ENCODE data around the gene TUBB4B. TPM values are rescaled to one million over a fixed set of nuclear protein-coding genes. Genes with fewer than 3 reads are reported as not detected.

Gene TUBB4B
- total RNA-seq, 5 donors from 2014 or later (not counting 1 experiment from before 2014, with no cell fraction given) = 50.6 to 118 (median 95.3) TPM

GRCh38 chr9:137273611-137274320, 32.7 kb downstream of the TUBB4B start:
- Mint-ChIP-seq H3K4me3 (no peak overlapping the region), H3K4me1 (peaks cover 27 to 45% (median 37%) of the 10 kb centered on the region in 3 donors), H3K27ac (no peak overlapping the region), H3K36me3 (peaks cover 16% of the 10 kb centered on the region), H3K9me3 (no peaks in the 10 kb centered on the region), H3K27me3 (peaks cover 0 to 16% of the 10 kb centered on the region in 2 donors)
- H3K4me3 ChIP-seq (ENCODE audit: control insufficient read depth in 1 of 2, extremely low read depth in 1 of 2, low read length in 1 of 2) = no peak overlapping the region
- H3K4me1 ChIP-seq (ENCODE audit: control insufficient read depth in 1 of 2, extremely low read depth in 1 of 2, insufficient read depth in 2 of 2, low read length in 2 of 2) = peaks cover 20 to 38% of the 10 kb centered on the region in 2 experiments
- H3K36me3 ChIP-seq (ENCODE audit: control insufficient read depth in 2 of 2, extremely low read depth in 1 of 2, insufficient read depth in 1 of 2, low read length in 1 of 2) = peaks cover 22 to 28% of the 10 kb centered on the region in 2 donors
- H3K9me3 ChIP-seq = no peaks in the 10 kb centered on the region
- ChIA-PET CTCF (interaction anchor here in 1 of 2 donors (0.5 kb wide), 1 partner anchor 22 kb away, joined by 3 read pairs; no protein-coding TSS in a partner anchor), POLR2A (no interaction called here)
- 82% methylated on average over 14 of the region's 15 CpGs for WGBS (ENCODE audit: insufficient coverage)
- no peak for ATAC-seq (replicated peaks in 1 of 4)
- H3K27me3 ChIP-seq (replicated peaks in 1 of 2; ENCODE audit: control insufficient read depth in 2 of 2, extremely low read depth in 1 of 2, insufficient read depth in 2 of 2, low read length in 1 of 2) = peaks cover 0 to 29% of the 10 kb centered on the region in 2 experiments
- H3K27ac ChIP-seq (ENCODE audit: low read length) = no peak overlapping the region
- no peak for DNase-seq

GRCh38 chr9:137275203-137275587, 34.1 kb downstream of the TUBB4B start:
- no peak for DNase-seq
- ChIA-PET POLR2A (no interaction called here), CTCF (no interaction called here)
- H3K4me3 ChIP-seq (ENCODE audit: control insufficient read depth in 1 of 2, extremely low read depth in 1 of 2, low read length in 1 of 2) = no peak overlapping the region
- WGBS (ENCODE audit: insufficient coverage) = 93% methylated on average over 8 of the region's 10 CpGs
- H3K4me1 Mint-ChIP-seq = peaks cover 23 to 34% (median 31%) of the 10 kb centered on the region in 3 donors
- ATAC-seq (replicated peaks in 1 of 4) = no peak
- H3K27ac Mint-ChIP-seq = no peak overlapping the region
- H3K27ac ChIP-seq (ENCODE audit: low read length) = no peak overlapping the region
- H3K36me3 Mint-ChIP-seq = peaks cover 4% of the 10 kb centered on the region
- H3K27me3 ChIP-seq (replicated peaks in 1 of 2; ENCODE audit: control insufficient read depth in 2 of 2, extremely low read depth in 1 of 2, insufficient read depth in 2 of 2, low read length in 1 of 2) = peaks cover 0 to 33% of the 10 kb centered on the region in 2 experiments
- peak overlapping the region in 1 of 3 donors; percentile 40 for H3K4me3 Mint-ChIP-seq
- peaks cover 20 to 41% of the 10 kb centered on the region in 2 experiments for H3K4me1 ChIP-seq (ENCODE audit: control insufficient read depth in 1 of 2, extremely low read depth in 1 of 2, insufficient read depth in 2 of 2, low read length in 2 of 2)
- peaks cover 16 to 18% of the 10 kb centered on the region in 2 donors for H3K36me3 ChIP-seq (ENCODE audit: control insufficient read depth in 2 of 2, extremely low read depth in 1 of 2, insufficient read depth in 1 of 2, low read length in 1 of 2)
- peaks cover 0 to 16% of the 10 kb centered on the region in 2 donors for H3K27me3 Mint-ChIP-seq
- H3K9me3 Mint-ChIP-seq = no peaks in the 10 kb centered on the region
- no peaks in the 10 kb centered on the region for H3K9me3 ChIP-seq

- ATAC-seq (replicated peaks in 1 of 4) (no peak), DNase-seq (no peak)
- Mint-ChIP-seq H3K27me3 (peaks cover 0 to 16% of the 10 kb centered on the region in 2 donors), H3K9me3 (no peaks in the 10 kb centered on the region), H3K27ac (no peak overlapping the region), H3K4me1 (peaks cover 22 to 34% (median 31%) of the 10 kb centered on the region in 3 donors), H3K4me3 (peak overlapping the region in 2 of 3 donors; percentile 7 to 67), H3K36me3 (peaks cover 4% of the 10 kb centered on the region)
- no peaks in the 10 kb centered on the region for H3K9me3 ChIP-seq
- ChIA-PET CTCF (no interaction called here), POLR2A (no interaction called here)
- H3K27ac ChIP-seq (ENCODE audit: low read length) = no peak overlapping the region
- peaks cover 0 to 39% of the 10 kb centered on the region in 2 experiments for H3K27me3 ChIP-seq (replicated peaks in 1 of 2; ENCODE audit: control insufficient read depth in 2 of 2, extremely low read depth in 1 of 2, insufficient read depth in 2 of 2, low read length in 1 of 2)
- WGBS (ENCODE audit: insufficient coverage) = 90% methylated on average over 24 of the region's 24 CpGs
- H3K4me1 ChIP-seq (ENCODE audit: control insufficient read depth in 1 of 2, extremely low read depth in 1 of 2, insufficient read depth in 2 of 2, low read length in 2 of 2) = peaks cover 19 to 45% of the 10 kb centered on the region in 2 experiments
- peaks cover 16 to 18% of the 10 kb centered on the region in 2 donors for H3K36me3 ChIP-seq (ENCODE audit: control insufficient read depth in 2 of 2, extremely low read depth in 1 of 2, insufficient read depth in 1 of 2, low read length in 1 of 2)
- H3K4me3 ChIP-seq (ENCODE audit: control insufficient read depth in 1 of 2, extremely low read depth in 1 of 2, low read length in 1 of 2) = no peak overlapping the region
Measured at GRCh38 chr9:137275588-137276472, 34.7 kb downstream of the TUBB4B start.

- Mint-ChIP-seq H3K36me3 (peaks cover 4% of the 10 kb centered on the region), H3K9me3 (no peaks in the 10 kb centered on the region), H3K4me3 (peak overlapping the region in 2 of 3 donors; percentile 39 to 67), H3K4me1 (peaks cover 14 to 26% (median 23%) of the 10 kb centered on the region in 3 donors), H3K27ac (no peak overlapping the region), H3K27me3 (peaks cover 0 to 16% of the 10 kb centered on the region in 2 donors)
- Histone ChIP-seq H3K36me3 (ENCODE audit: control insufficient read depth in 2 of 2, extremely low read depth in 1 of 2, insufficient read depth in 1 of 2, low read length in 1 of 2) (peaks cover 16 to 18% of the 10 kb centered on the region in 2 donors), H3K27ac (ENCODE audit: low read length) (no peak overlapping the region), H3K27me3 (replicated peaks in 1 of 2; ENCODE audit: control insufficient read depth in 2 of 2, extremely low read depth in 1 of 2, insufficient read depth in 2 of 2, low read length in 1 of 2) (peaks cover 0 to 41% of the 10 kb centered on the region in 2 experiments), H3K4me1 (ENCODE audit: control insufficient read depth in 1 of 2, extremely low read depth in 1 of 2, insufficient read depth in 2 of 2, low read length in 2 of 2) (peaks cover 13 to 36% of the 10 kb centered on the region in 2 experiments), H3K9me3 (no peaks in the 10 kb centered on the region), H3K4me3 (ENCODE audit: control insufficient read depth in 1 of 2, extremely low read depth in 1 of 2, low read length in 1 of 2) (peak overlapping the region in 1 of 2 donors; percentile 61)
- ChIA-PET CTCF (interaction anchor here in 1 of 2 donors (0.6 kb wide), 1 partner anchor 144 kb away, joined by 5 read pairs; no protein-coding TSS in a partner anchor), POLR2A (no interaction called here)
- no peak for DNase-seq
- ATAC-seq (replicated peaks in 1 of 4) = no peak
- WGBS (ENCODE audit: insufficient coverage) = 74% methylated on average over 16 of the region's 30 CpGs
Measured at GRCh38 chr9:137276473-137277328, 35.6 kb downstream of the TUBB4B start.

- peak within 1 kb of the TSS; percentile 64 to 76 (median 67) for H3K4me3 Mint-ChIP-seq
- H3K9me3 Mint-ChIP-seq = no peaks in the 10 kb centered on the region
- peaks cover 9 to 28% of the 10 kb centered on the region in 2 experiments for H3K4me1 ChIP-seq (ENCODE audit: control insufficient read depth in 1 of 2, extremely low read depth in 1 of 2, insufficient read depth in 2 of 2, low read length in 2 of 2)
- no peak within 1 kb of the TSS for H3K27ac Mint-ChIP-seq
- peaks cover 4% of the 10 kb centered on the region for H3K36me3 Mint-ChIP-seq
- WGBS (ENCODE audit: insufficient coverage) = 8% methylated on average over 12 of the region's 25 CpGs
- H3K9me3 ChIP-seq = no peaks in the 10 kb centered on the region
- DNase-seq (peak in 6 of 35 experiments; percentile 12 to 51 (median 30)), ATAC-seq (replicated peaks in 1 of 4) (peak; percentile 46 to 69 (median 60))
- peak within 1 kb of the TSS; percentile 14 for H3K27ac ChIP-seq (ENCODE audit: low read length)
- ChIA-PET CTCF (interaction anchor here in 1 of 2 donors (0.6 kb wide), 1 partner anchor 143 kb away, joined by 5 read pairs; no protein-coding TSS in a partner anchor), POLR2A (interaction anchor here in 1 of 2 donors (0.5 kb wide), 1 partner anchor 145 kb away, joined by 6 read pairs; no protein-coding TSS in a partner anchor)
- peaks cover 0 to 20% of the 10 kb centered on the region in 2 donors for H3K27me3 Mint-ChIP-seq
- H3K4me3 ChIP-seq (ENCODE audit: control insufficient read depth in 1 of 2, extremely low read depth in 1 of 2, low read length in 1 of 2) = peak within 1 kb of the TSS; percentile 44 to 61
- H3K27me3 ChIP-seq (replicated peaks in 1 of 2; ENCODE audit: control insufficient read depth in 2 of 2, extremely low read depth in 1 of 2, insufficient read depth in 2 of 2, low read length in 1 of 2) = peaks cover 0 to 43% of the 10 kb centered on the region in 2 experiments
- peaks cover 10 to 11% of the 10 kb centered on the region in 2 donors for H3K36me3 ChIP-seq (ENCODE audit: control insufficient read depth in 2 of 2, extremely low read depth in 1 of 2, insufficient read depth in 1 of 2, low read length in 1 of 2)
- H3K4me1 Mint-ChIP-seq = peaks cover 11 to 26% (median 24%) of the 10 kb centered on the region in 3 donors
Measured at GRCh38 chr9:137277329-137278041, 36.4 kb downstream of the TUBB4B start, which contains the start of gene TOR4A. TSS of gene TOR4A (plus strand) at chr9:137277726. CDS start at chr9:137278690, 964 bp downstream.
